Mucosa of descending colon (tissue), 3 donors: ENCODE results near the gene PHAF1. TPM values are rescaled to one million over a fixed set of nuclear protein-coding genes. Genes with fewer than 3 reads are reported as not detected.
A peak's percentile ranks its signal among the peaks of the same experiment; 100 is the strongest.

Source experiments
- ATAC-seq: fragments of 200-7000 bp; cut with Tn5 transposase; one replicate; pipeline ENCODE4 v1.9.1; 2020; ENCODE audit warnings: mild to moderate bottlenecking, moderate library complexity
- DNase-seq, 3 donors: peaks; one replicate each; pipeline ENCODE4 v3.0.0-alpha.2; 2020
- H3K36me3 ChIP-seq: fragments of 200-600 bp; one replicate; pipeline ENCODE4 v1.8.0; 2021; ENCODE audit warnings: low read depth, mild to moderate bottlenecking
- H3K4me1 ChIP-seq: fragments of 200-600 bp; one replicate; pipeline ENCODE4 v1.8.0; 2021; ENCODE audit warnings: low read depth, mild to moderate bottlenecking
- H3K4me3 ChIP-seq: fragments of 200-600 bp; one replicate; pipeline ENCODE4 v1.8.0; 2021; ENCODE audit warnings: mild to moderate bottlenecking
- H3K9me3 ChIP-seq: fragments of 200-600 bp; one replicate; pipeline ENCODE4 v1.8.0; 2021; ENCODE audit warnings: mild to moderate bottlenecking
- intact Hi-C, 2 donors: fragments of 100-400 bp; cut with DNase I in 1 of 2; cut with micrococcal nuclease in 1 of 2; formaldehyde crosslinking; loops; one replicate each; pipeline versions ENCODE4 v1.11.0 to v1.11.1; 2022; cut with DNase I, micrococcal nuclease
- total RNA-seq, 3 donors: library from RNA; stranded (reverse); fragmentation: NEBNext Ultra II Directional in 2 of 3; extraction: Animal tissue kit (Norgen Biotek cat#: 25700) in 2 of 3; gene quantifications; one replicate each; pipeline versions ENCODE4 v1.2.1 to v1.2.4, GENCODE V29; 2021 to 2023
- TF ChIP-seq, protein P1 (sequence below): fragments of 200-600 bp; IDR thresholded peaks from one replicate; pipeline ENCODE4 v1.8.0; 2022; ENCODE audit warnings: antibody characterized with exemption, mild to moderate bottlenecking
- donor health status: DM: no; HTN: no; CAD: no; lungs with moderate emphysema.
- donor health status: DM: no; HTN: no; CAD: no.
- donor health status: DM: no; HTN: yes; CAD: no.

Gene PHAF1
- total RNA-seq, 3 donors from 2014 or later: 13.3 to 15.7 (median 13.6) TPM

DNA sequence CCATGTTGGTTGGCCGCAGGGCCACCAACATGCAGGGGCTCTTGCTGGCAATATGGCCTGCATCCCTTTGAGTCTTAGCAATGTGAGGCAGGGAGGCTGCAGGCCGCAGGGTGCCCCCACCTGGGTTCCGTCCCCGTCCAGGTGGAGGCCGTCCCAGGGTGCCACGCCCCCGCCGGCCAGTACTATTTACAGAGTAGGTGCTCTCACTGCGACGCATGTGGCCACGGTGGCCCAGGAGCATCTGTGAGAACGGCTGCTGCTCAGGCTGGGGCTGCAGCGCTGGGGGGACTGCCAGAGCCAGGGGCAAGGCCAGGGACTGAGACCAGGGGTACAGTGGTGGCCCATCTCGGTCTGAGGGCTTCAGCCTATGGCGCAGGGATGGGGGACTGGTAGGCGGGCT, 70.4 kb downstream of the PHAF1 start:
- TF ChIP-seq, protein P1, sequence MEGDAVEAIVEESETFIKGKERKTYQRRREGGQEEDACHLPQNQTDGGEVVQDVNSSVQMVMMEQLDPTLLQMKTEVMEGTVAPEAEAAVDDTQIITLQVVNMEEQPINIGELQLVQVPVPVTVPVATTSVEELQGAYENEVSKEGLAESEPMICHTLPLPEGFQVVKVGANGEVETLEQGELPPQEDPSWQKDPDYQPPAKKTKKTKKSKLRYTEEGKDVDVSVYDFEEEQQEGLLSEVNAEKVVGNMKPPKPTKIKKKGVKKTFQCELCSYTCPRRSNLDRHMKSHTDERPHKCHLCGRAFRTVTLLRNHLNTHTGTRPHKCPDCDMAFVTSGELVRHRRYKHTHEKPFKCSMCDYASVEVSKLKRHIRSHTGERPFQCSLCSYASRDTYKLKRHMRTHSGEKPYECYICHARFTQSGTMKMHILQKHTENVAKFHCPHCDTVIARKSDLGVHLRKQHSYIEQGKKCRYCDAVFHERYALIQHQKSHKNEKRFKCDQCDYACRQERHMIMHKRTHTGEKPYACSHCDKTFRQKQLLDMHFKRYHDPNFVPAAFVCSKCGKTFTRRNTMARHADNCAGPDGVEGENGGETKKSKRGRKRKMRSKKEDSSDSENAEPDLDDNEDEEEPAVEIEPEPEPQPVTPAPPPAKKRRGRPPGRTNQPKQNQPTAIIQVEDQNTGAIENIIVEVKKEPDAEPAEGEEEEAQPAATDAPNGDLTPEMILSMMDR: no peak
- H3K9me3 ChIP-seq: no peaks in the 10 kb centered on the region
- H3K36me3 ChIP-seq: no peaks in the 10 kb centered on the region
- ATAC-seq: no peak
- intact Hi-C loops: loop anchor here in 1 of 2 donors (10.0 kb wide), 1 partner anchor 205 kb away; no protein-coding TSS in a partner anchor
- no peak overlapping the region for H3K4me3 ChIP-seq
- no peak for DNase-seq
- H3K4me1 ChIP-seq: peaks cover 28% of the 10 kb centered on the region

DNA sequence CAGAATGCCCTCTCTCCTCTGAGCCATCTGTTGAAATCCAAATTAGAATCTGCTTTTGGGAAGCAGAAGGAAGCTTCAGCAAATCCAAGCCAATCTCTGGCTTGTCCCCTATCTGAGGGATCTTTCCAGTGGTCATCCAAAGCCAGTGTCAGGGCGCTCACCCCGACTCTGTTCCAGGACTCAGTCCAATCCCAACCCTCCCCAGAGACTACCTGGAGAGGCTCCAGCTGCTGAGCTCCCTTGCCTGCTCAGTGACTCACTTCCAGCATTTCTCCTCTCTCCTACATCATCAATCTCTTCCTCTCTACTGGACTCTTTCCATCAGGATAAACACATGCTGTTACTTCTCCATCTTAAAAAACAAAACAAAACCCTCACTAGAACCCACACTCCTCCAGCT, 71.6 kb downstream of the PHAF1 start:
- Histone ChIP-seq H3K4me1 (peaks cover 33% of the 10 kb centered on the region), H3K36me3 (no peaks in the 10 kb centered on the region), H3K9me3 (no peaks in the 10 kb centered on the region), H3K4me3 (no peak overlapping the region)
- ATAC-seq (no peak), DNase-seq (no peak)
- TF ChIP-seq, protein P1: no peak
- intact Hi-C loops: loop anchor here in 1 of 2 donors (10.0 kb wide), 1 partner anchor 207 kb away; no protein-coding TSS in a partner anchor

DNA sequence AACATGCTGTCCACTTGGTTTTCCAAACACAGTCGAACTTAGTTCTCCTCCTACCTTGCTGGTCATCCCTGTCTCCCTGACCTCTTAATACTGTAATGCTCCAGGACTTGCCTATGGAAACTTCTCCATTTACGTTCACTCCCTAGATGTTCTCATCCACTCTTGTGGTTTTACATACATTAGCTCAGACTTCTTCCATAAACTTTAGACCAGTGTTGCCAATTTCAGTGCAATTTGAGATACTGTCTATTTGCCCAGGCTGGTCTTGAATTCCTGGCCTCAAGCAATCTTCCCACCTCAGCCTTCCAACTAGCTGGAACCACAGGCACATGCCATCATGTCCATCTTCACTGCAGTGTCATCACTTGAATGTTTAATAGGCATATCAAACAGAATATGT, 72.5 kb downstream of the PHAF1 start:
- no peaks in the 10 kb centered on the region for H3K9me3 ChIP-seq
- TF ChIP-seq, protein P1: no peak
- H3K4me1 ChIP-seq: peaks cover 33% of the 10 kb centered on the region
- intact Hi-C loops: loop anchor here in 1 of 2 donors (10.0 kb wide), 1 partner anchor 207 kb away; no protein-coding TSS in a partner anchor
- no peaks in the 10 kb centered on the region for H3K36me3 ChIP-seq
- no peak for DNase-seq
- ATAC-seq: no peak
- no peak overlapping the region for H3K4me3 ChIP-seq

DNA sequence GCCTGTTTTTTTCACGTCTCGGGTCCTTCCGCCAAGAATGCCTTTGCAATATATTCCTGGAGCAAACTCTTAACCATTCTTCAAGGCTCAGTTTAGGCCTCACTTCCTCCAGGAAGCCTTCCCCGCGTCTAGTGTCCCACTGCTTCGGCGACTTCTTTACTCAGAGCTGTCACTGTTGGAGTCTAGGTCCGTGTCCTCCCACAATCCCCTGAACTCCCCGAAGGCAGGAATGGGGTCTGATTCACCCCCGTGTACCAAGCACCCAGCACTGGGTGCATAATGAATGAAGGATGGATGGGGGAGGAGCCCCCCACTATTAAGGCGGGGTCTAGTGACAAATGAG, 73.5 kb downstream of the PHAF1 start:
- no peaks in the 10 kb centered on the region for H3K9me3 ChIP-seq
- DNase-seq (no peak), ATAC-seq (peak; percentile 0)
- H3K36me3 ChIP-seq: no peaks in the 10 kb centered on the region
- peaks cover 30% of the 10 kb centered on the region for H3K4me1 ChIP-seq
- TF ChIP-seq, protein P1: no peak
- peak overlapping the region; percentile 43 for H3K4me3 ChIP-seq
- intact Hi-C loops: loop anchor here in 1 of 2 donors (10.0 kb wide), 1 partner anchor 208 kb away; no protein-coding TSS in a partner anchor

DNA sequence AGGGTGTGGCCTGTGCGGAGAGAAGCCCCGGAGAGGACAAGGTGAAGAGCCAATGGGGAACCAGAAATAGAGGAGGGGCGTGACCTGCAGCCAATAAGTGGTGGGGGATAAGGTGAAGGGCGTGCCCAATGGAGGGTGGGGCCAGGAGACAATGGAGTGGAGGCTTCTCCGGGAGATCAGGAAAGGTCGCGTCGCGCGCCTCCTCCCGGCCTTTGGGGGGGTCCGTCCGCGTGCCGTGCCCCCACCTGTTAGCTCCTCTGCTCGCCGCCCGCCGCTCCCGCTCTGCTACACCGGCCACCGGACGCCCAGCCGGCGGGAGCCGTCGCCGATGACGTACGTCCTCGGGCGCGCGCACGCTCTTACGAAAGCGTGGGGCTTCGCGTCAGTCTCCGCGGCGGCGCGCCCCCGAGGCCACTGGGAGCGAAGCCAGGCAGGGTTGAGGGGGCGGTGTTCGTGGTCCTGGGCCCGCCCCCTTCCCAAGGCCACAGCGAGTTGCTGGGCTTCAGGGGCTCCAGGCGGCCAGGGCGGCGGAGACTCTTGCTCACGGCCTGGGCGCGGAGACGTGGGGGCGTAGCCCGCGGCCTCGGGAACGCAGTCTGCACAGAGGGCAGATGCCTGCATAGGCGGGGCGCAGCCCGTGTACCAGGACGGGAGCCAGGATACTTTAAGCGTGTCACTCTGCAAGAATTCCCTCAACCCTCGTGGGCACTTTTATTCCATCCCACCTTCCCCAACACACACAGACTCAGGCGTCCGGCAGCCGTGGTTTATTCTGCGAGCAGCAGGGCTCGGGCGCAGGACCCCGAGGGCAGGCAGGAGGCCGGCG, 74.1 kb downstream of the PHAF1 start, which contains the start of gene MATCAP1:
Gene MATCAP1, minus strand, starts transcription at position 337 of the 826 bp plus-strand sequence. CDS start 3,353 bp downstream, outside the sequence.
- peaks cover 25% of the 10 kb centered on the region for H3K4me1 ChIP-seq
- ATAC-seq: peak; percentile 92
- no peaks in the 10 kb centered on the region for H3K36me3 ChIP-seq
- TF ChIP-seq, protein P1: no peak
- H3K9me3 ChIP-seq: no peaks in the 10 kb centered on the region
- peak; percentile 93 to 96 (median 95) for DNase-seq
- H3K4me3 ChIP-seq: peak within 1 kb of the TSS; percentile 43
- intact Hi-C loops: loop anchor here in 1 of 2 donors (10.0 kb wide), 1 partner anchor 209 kb away; no protein-coding TSS in a partner anchor
